ENCODE data around the gene TRMT61B.

TRMT61B gene

GRCh38 chr2:28905533-28905932 is 35.4 kb upstream of the TRMT61B start:
- no peak for DNase-seq (ENCODE audit: low read depth)
- no peak overlapping the region for H3K4me3 ChIP-seq (ENCODE audit: low read depth, low read length)
- no peak for TF ChIP-seq CTCF (IDR thresholded peaks at IDR 0.05; ENCODE audit: control insufficient read depth, extremely low read depth, insufficient read depth)

GRCh38 chr2:28904802-28905457 is 34.8 kb upstream of the TRMT61B start:
- H3K4me3 ChIP-seq (ENCODE audit: low read depth, low read length): no peak overlapping the region
- no peak for TF ChIP-seq CTCF (IDR thresholded peaks at IDR 0.05; ENCODE audit: control insufficient read depth, extremely low read depth, insufficient read depth)
- no peak for DNase-seq (ENCODE audit: low read depth)

- no peak for TF ChIP-seq CTCF (IDR thresholded peaks at IDR 0.05; ENCODE audit: control insufficient read depth, extremely low read depth, insufficient read depth)
- no peak for DNase-seq (ENCODE audit: low read depth)
- H3K4me3 ChIP-seq (ENCODE audit: low read depth, low read length): no peak overlapping the region
Measured at GRCh38 chr2:28904295-28904694, 34.2 kb upstream of the TRMT61B start.

GRCh38 chr2:28902584-28902983 is 32.5 kb upstream of the TRMT61B start:
- no peak for DNase-seq (ENCODE audit: low read depth)
- no peak overlapping the region for H3K4me3 ChIP-seq (ENCODE audit: low read depth, low read length)
- no peak for TF ChIP-seq CTCF (IDR thresholded peaks at IDR 0.05; ENCODE audit: control insufficient read depth, extremely low read depth, insufficient read depth)

- TF ChIP-seq CTCF (IDR thresholded peaks at IDR 0.05; ENCODE audit: control insufficient read depth, extremely low read depth, insufficient read depth): no peak
- H3K4me3 ChIP-seq (ENCODE audit: low read depth, low read length): no peak overlapping the region
- DNase-seq (ENCODE audit: low read depth): no peak
Measured at GRCh38 chr2:28901841-28902240, 31.7 kb upstream of the TRMT61B start.

GRCh38 chr2:28901202-28901601 is 31.1 kb upstream of the TRMT61B start:
- no peak for DNase-seq (ENCODE audit: low read depth)
- no peak for TF ChIP-seq CTCF (IDR thresholded peaks at IDR 0.05; ENCODE audit: control insufficient read depth, extremely low read depth, insufficient read depth)
- H3K4me3 ChIP-seq (ENCODE audit: low read depth, low read length): no peak overlapping the region

- H3K4me3 ChIP-seq (ENCODE audit: low read depth, low read length): no peak overlapping the region
- DNase-seq (ENCODE audit: low read depth): no peak
- TF ChIP-seq CTCF (IDR thresholded peaks at IDR 0.05; ENCODE audit: control insufficient read depth, extremely low read depth, insufficient read depth): no peak
Measured at GRCh38 chr2:28898048-28898447, 27.9 kb upstream of the TRMT61B start.

All from LNCaP clone FGC (cell line).